Trophoblast cell (in vitro differentiated cells and primary cell): ENCODE results near the gene AUTS2.

ENCODE experiments used
- DNase-seq, 2 donors: peaks; one replicate each; pipeline ENCODE4 v3.0.0-alpha.2; 2016
- H2AFZ ChIP-seq: 2 replicates; pipeline ENCODE4 v1.6.1; 2013; ENCODE audit warnings: low read length, moderate library complexity, mild to moderate bottlenecking; ENCODE audit not compliant: insufficient read depth, poor library complexity
- H2AK5ac ChIP-seq: 2 replicates; pipeline ENCODE4 v1.6.1; 2013; ENCODE audit warnings: mild to moderate bottlenecking, low read length
- H2BK120ac ChIP-seq: 2 replicates; pipeline ENCODE4 v1.6.1; 2013; ENCODE audit warnings: low read length, mild to moderate bottlenecking, moderate library complexity; ENCODE audit not compliant: insufficient read depth, poor library complexity
- H2BK12ac ChIP-seq: 2 replicates; pipeline ENCODE4 v1.6.1; 2013; ENCODE audit warnings: mild to moderate bottlenecking, low read length, moderate library complexity
- H2BK5ac ChIP-seq: 2 replicates; pipeline ENCODE4 v1.6.1; 2013; ENCODE audit warnings: low read length, low read depth, moderate library complexity, mild to moderate bottlenecking; ENCODE audit not compliant: poor library complexity
- H3K14ac ChIP-seq: 2 replicates; pipeline ENCODE4 v1.6.1; 2013; ENCODE audit warnings: mild to moderate bottlenecking, low read length
- H3K18ac ChIP-seq: 2 replicates; pipeline ENCODE4 v1.6.1; 2013; ENCODE audit warnings: mild to moderate bottlenecking, low read length
- H3K23ac ChIP-seq: 2 replicates; pipeline ENCODE4 v1.6.1; 2013; ENCODE audit warnings: low read length
- H3K27ac ChIP-seq: 2 replicates; pipeline ENCODE4 v1.5.1; 2013; ENCODE audit warnings: low read depth, mild to moderate bottlenecking, inconsistent platforms, low read length, moderate library complexity
- H3K27me3 ChIP-seq: 2 replicates; pipeline ENCODE4 v1.6.1; 2013; ENCODE audit warnings: inconsistent platforms, mild to moderate bottlenecking, low read length, moderate library complexity; ENCODE audit not compliant: insufficient read depth
- H3K36me3 ChIP-seq, 2 experiments: 1 replicate in 1 of 2; 2 replicates in 1 of 2; pipeline ENCODE4 v1.6.1; 2013; ENCODE audit warnings: low read length in 2 of 2, mild to moderate bottlenecking in 2 of 2, moderate library complexity in 1 of 2; ENCODE audit not compliant: insufficient read depth in 2 of 2, control insufficient read depth in 1 of 2
- H3K4ac ChIP-seq: 2 replicates; pipeline ENCODE4 v1.6.1; 2013; ENCODE audit warnings: low read depth, mild to moderate bottlenecking, low read length, moderate library complexity
- H3K4me1 ChIP-seq, 2 experiments: 1 replicate in 1 of 2; 2 replicates in 1 of 2; pipeline ENCODE4 v1.6.1; 2013; ENCODE audit warnings: low read length in 2 of 2, mild to moderate bottlenecking in 2 of 2, moderate library complexity in 1 of 2; ENCODE audit not compliant: insufficient read depth in 2 of 2, control insufficient read depth in 1 of 2
- H3K4me2 ChIP-seq: 2 replicates; pipeline ENCODE4 v1.6.1; 2013; ENCODE audit warnings: inconsistent platforms, mild to moderate bottlenecking, low read length, moderate library complexity
- H3K4me3 ChIP-seq: 2 replicates; pipeline ENCODE4 v1.5.1; 2013; ENCODE audit warnings: mild to moderate bottlenecking, low read depth, low read length, inconsistent platforms
- H3K79me1 ChIP-seq: one replicate; pipeline ENCODE4 v1.6.1; 2013; ENCODE audit warnings: low read length
- H3K79me2 ChIP-seq: 2 replicates; pipeline ENCODE4 v1.6.1; 2013; ENCODE audit warnings: low read length, mild to moderate bottlenecking; ENCODE audit not compliant: control insufficient read depth, insufficient read depth, poor library complexity
- H3K9ac ChIP-seq: 2 replicates; pipeline ENCODE4 v1.6.1; 2013; ENCODE audit warnings: mild to moderate bottlenecking, low read length
- H3K9me3 ChIP-seq: 2 replicates; pipeline ENCODE4 v1.6.1; 2013; ENCODE audit warnings: low read depth, mild to moderate bottlenecking, control low read depth, inconsistent platforms, low read length; ENCODE audit not compliant: insufficient read depth
- H4K12ac ChIP-seq: 2 replicates; pipeline ENCODE4 v1.6.1; 2013; ENCODE audit warnings: low read depth, mild to moderate bottlenecking, low read length, moderate library complexity
- H4K8ac ChIP-seq: 2 replicates; pipeline ENCODE4 v1.6.1; 2013; ENCODE audit warnings: low read depth, mild to moderate bottlenecking, low read length, moderate library complexity
- H4K91ac ChIP-seq: one replicate; pipeline ENCODE4 v1.6.1; 2013; ENCODE audit warnings: low read depth, mild to moderate bottlenecking, low read length, moderate library complexity
- WGBS: extraction: QIAGEN DNeasy Blood & Tissue Kit; methylation state at CpG from one replicate; pipeline ENCODE4 v1.1.7; 2013; ENCODE audit warnings: missing lambda C conversion rate; ENCODE audit not compliant: insufficient read length, insufficient coverage; ENCODE audit errors: extremely low coverage; 5-methylcytosine and 5-hydroxymethylcytosine counted together

The AUTS2 gene

DNA sequence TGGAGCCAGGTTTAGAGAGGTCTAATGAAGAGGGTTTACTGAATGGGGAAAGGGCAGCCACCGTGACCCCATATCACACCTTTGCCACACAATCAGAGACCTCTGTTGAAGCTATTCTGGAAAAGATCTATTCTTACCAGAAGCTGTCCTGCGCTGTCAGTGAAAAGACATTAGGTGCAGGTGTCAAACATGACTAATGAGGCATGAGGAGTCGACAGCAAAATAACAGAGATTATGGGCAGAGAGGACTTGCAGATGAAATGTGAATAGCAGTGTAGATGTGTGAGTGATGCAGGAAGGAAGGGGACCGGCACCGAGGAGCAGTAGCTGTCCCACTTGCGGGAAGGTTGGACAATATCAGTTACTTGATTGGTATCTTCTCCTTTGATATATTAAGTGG lies 906.0 kb downstream of the AUTS2 start:
- no peak overlapping the region for H4K8ac ChIP-seq
- no peaks in the 10 kb centered on the region for H3K79me1 ChIP-seq
- H3K14ac ChIP-seq: no peak overlapping the region
- H2AK5ac ChIP-seq: no peak overlapping the region
- H2BK5ac ChIP-seq: no peak overlapping the region
- no peaks in the 10 kb centered on the region for H3K79me2 ChIP-seq
- H3K4me2 ChIP-seq: no peak overlapping the region
- H3K23ac ChIP-seq: no peak overlapping the region
- H3K4ac ChIP-seq: no peak overlapping the region
- no peak overlapping the region for H2BK12ac ChIP-seq
- H4K12ac ChIP-seq: no peak overlapping the region
- DNase-seq: no peak
- peaks cover 2 to 3% of the 10 kb centered on the region in 2 experiments for H3K4me1 ChIP-seq
- H3K9ac ChIP-seq: no peak overlapping the region
- no peak overlapping the region for H4K91ac ChIP-seq
- H3K27ac ChIP-seq: no peak overlapping the region
- no peak overlapping the region for H2BK120ac ChIP-seq
- H3K27me3 ChIP-seq: no peaks in the 10 kb centered on the region
- H3K18ac ChIP-seq: no peak overlapping the region
- no peaks in the 10 kb centered on the region for H3K36me3 ChIP-seq
- no CpG with 5 or more reads among the region's 6 CpGs for WGBS
- H2AFZ ChIP-seq: no peak overlapping the region
- no peaks in the 10 kb centered on the region for H3K9me3 ChIP-seq
- H3K4me3 ChIP-seq: no peak overlapping the region

DNA sequence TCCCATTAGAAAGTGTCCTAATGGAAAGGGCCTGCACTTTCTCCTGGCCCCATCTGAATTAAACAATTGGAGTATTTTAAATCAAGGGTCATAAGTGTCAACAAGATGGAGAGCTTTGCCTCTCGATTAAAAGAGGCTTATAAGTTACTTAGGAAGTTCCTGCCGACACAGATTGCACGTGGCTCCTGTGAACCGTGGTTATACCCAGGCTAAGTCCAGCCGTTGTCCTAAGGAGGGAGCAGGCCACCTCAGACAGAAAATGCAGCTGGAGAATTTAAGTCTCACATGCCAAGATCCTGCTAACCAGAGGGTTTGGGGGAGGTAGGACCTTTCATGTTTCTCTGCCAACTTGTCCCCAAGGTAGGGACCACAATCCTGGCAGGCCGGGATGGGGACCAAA lies 907.2 kb downstream of the AUTS2 start:
- Histone ChIP-seq H3K4me2 (no peak overlapping the region), H3K4me1 (peaks cover 0 to 2% of the 10 kb centered on the region in 2 experiments), H4K12ac (no peak overlapping the region), H3K4ac (no peak overlapping the region), H3K23ac (no peak overlapping the region), H2BK120ac (no peak overlapping the region), H2AFZ (no peak overlapping the region), H4K91ac (no peak overlapping the region), H2AK5ac (no peak overlapping the region), H3K18ac (no peak overlapping the region), H2BK12ac (no peak overlapping the region), H4K8ac (no peak overlapping the region), H2BK5ac (no peak overlapping the region), H3K79me1 (no peaks in the 10 kb centered on the region), H3K27me3 (no peaks in the 10 kb centered on the region), H3K14ac (no peak overlapping the region), H3K9me3 (no peaks in the 10 kb centered on the region), H3K79me2 (no peaks in the 10 kb centered on the region), H3K36me3 (no peaks in the 10 kb centered on the region), H3K9ac (no peak overlapping the region), H3K4me3 (no peak overlapping the region), H3K27ac (no peak overlapping the region)
- no peak for DNase-seq
- WGBS: no CpG with 5 or more reads among the region's 6 CpGs

DNA sequence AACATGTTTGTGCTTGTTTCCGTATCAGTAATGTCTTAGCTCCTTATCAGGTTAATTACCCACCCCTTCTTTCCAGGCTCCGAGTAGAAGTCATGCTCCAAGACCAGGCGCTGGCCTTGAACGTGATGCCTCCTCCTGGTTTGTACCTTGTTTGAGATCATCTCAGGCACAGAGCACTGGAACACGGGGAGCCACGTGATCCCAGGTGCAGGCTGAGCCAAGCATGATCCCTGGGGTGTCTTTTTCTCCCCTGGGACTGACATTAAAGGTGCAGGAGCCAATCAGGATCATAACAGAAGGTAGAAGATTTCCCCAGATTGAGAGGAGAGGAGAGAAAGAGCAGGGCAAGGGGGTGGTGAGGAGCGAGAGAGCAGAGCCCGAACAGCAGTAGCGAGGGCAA lies 907.6 kb downstream of the AUTS2 start:
- H3K14ac ChIP-seq: no peak overlapping the region
- H3K23ac ChIP-seq: no peak overlapping the region
- no peak overlapping the region for H4K12ac ChIP-seq
- no peaks in the 10 kb centered on the region for H3K9me3 ChIP-seq
- H2AFZ ChIP-seq: no peak overlapping the region
- no CpG with 5 or more reads among the region's 9 CpGs for WGBS
- H2BK12ac ChIP-seq: no peak overlapping the region
- H2BK120ac ChIP-seq: no peak overlapping the region
- H4K8ac ChIP-seq: no peak overlapping the region
- no peak overlapping the region for H3K4me2 ChIP-seq
- H3K36me3 ChIP-seq: no peaks in the 10 kb centered on the region
- H3K79me2 ChIP-seq: no peaks in the 10 kb centered on the region
- H3K4me3 ChIP-seq: no peak overlapping the region
- H3K79me1 ChIP-seq: no peaks in the 10 kb centered on the region
- no peak overlapping the region for H2AK5ac ChIP-seq
- H3K4me1 ChIP-seq: peaks cover 0 to 2% of the 10 kb centered on the region in 2 experiments
- H3K18ac ChIP-seq: no peak overlapping the region
- DNase-seq: no peak
- H3K27ac ChIP-seq: no peak overlapping the region
- no peak overlapping the region for H2BK5ac ChIP-seq
- H3K27me3 ChIP-seq: no peaks in the 10 kb centered on the region
- no peak overlapping the region for H4K91ac ChIP-seq
- no peak overlapping the region for H3K4ac ChIP-seq
- H3K9ac ChIP-seq: no peak overlapping the region

DNA sequence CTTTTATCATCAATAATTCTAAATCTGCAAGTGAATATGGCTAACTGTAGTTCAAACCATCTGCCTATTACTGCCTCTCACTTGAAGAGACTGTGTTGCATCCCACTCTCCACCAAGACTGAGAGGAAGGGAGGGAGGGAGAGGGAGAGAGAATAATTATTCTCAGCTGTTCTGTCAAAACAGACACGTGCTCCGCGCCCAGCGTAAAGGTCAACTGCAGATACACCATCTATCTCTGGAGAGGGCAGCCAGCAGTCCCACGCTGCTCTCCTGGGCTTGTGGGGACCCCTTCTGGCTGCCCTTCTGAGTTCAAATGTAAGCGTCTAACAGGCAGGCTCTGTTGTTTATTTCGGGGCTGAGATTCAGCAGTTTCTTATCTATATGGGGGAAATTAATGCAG lies 908.2 kb downstream of the AUTS2 start:
- Histone ChIP-seq H3K79me1 (no peaks in the 10 kb centered on the region), H2AK5ac (no peak overlapping the region), H3K9ac (no peak overlapping the region), H3K9me3 (no peaks in the 10 kb centered on the region), H3K4me3 (no peak overlapping the region), H4K12ac (no peak overlapping the region), H3K23ac (no peak overlapping the region), H3K4me2 (no peak overlapping the region), H2BK12ac (no peak overlapping the region), H3K4ac (no peak overlapping the region), H3K79me2 (no peaks in the 10 kb centered on the region), H2BK5ac (no peak overlapping the region), H3K27me3 (no peaks in the 10 kb centered on the region), H3K18ac (no peak overlapping the region), H4K91ac (no peak overlapping the region), H3K27ac (no peak overlapping the region), H3K14ac (no peak overlapping the region), H3K4me1 (peaks cover 0 to under 1% of the 10 kb centered on the region in 2 experiments), H3K36me3 (no peaks in the 10 kb centered on the region), H2AFZ (no peak overlapping the region), H4K8ac (no peak overlapping the region), H2BK120ac (no peak overlapping the region)
- no peak for DNase-seq
- no CpG with 5 or more reads among the region's 7 CpGs for WGBS
